Thoracic aorta (tissue), 2 donors: Measurements from ENCODE around the gene CREB3L1. TPM values are rescaled to one million over a fixed set of nuclear protein-coding genes. Genes with fewer than 3 reads are reported as not detected.

ENCODE experiments used
- ATAC-seq: fragments of 150-250 bp; one replicate; pipeline ENCODE4 v1.8.0; 2017; ENCODE audit warnings: low read depth; ENCODE audit not compliant: insufficient number of reproducible peaks, low FRiP score
- DNase-seq: peaks from one replicate; pipeline ENCODE4 v3.0.0-alpha.2; 2020; ENCODE audit warnings: low spot score
- H3K27ac ChIP-seq, 2 donors: fragments of 200-600 bp; sonication (generic); 1 replicate in 1 of 2; 2 replicates in 1 of 2; pipeline ENCODE4 v1.5.1; 2016; ENCODE audit warnings: mild to moderate bottlenecking in 2 of 2, moderate library complexity in 2 of 2
- H3K27me3 ChIP-seq: fragments of 200-600 bp; sonication (generic); replicated peaks from 2 replicates; pipeline ENCODE4 v1.6.0; 2016; ENCODE audit warnings: mild to moderate bottlenecking; ENCODE audit not compliant: insufficient read depth
- H3K36me3 ChIP-seq: fragments of 200-600 bp; sonication (generic); one replicate; pipeline ENCODE4 v1.5.1; 2016
- H3K4me1 ChIP-seq, 2 donors: fragments of 200-600 bp; sonication (generic); 1 replicate in 1 of 2; 2 replicates in 1 of 2; pipeline versions ENCODE4 v1.5.1 to v1.6.0; 2016; ENCODE audit warnings: low read depth in 2 of 2, mild to moderate bottlenecking in 1 of 2; ENCODE audit not compliant: control insufficient read depth in 1 of 2
- H3K4me3 ChIP-seq: fragments of 200-600 bp; sonication (generic); 2 replicates; pipeline ENCODE4 v1.5.1; 2016; ENCODE audit warnings: mild to moderate bottlenecking
- H3K9me3 ChIP-seq: fragments of 200-600 bp; sonication (generic); 2 replicates; pipeline ENCODE4 v1.5.1; 2016
- total RNA-seq, 2 donors: library from RNA; depleted of rRNA; stranded (reverse); fragments of >200 nt; gene quantifications; one replicate each; pipeline versions ENCODE4 v1.1.0 to v1.2.3, GENCODE V29; 2016
- TF ChIP-seq, protein P1 (sequence below): fragments of 200-600 bp; sonication (generic); IDR thresholded peaks from one replicate; pipeline ENCODE4 v1.5.1; 2019; ENCODE audit warnings: antibody characterized with exemption

CREB3L1 gene
- total RNA-seq, 2 donors from 2014 or later, result 3.0 to 7.6 TPM

DNA sequence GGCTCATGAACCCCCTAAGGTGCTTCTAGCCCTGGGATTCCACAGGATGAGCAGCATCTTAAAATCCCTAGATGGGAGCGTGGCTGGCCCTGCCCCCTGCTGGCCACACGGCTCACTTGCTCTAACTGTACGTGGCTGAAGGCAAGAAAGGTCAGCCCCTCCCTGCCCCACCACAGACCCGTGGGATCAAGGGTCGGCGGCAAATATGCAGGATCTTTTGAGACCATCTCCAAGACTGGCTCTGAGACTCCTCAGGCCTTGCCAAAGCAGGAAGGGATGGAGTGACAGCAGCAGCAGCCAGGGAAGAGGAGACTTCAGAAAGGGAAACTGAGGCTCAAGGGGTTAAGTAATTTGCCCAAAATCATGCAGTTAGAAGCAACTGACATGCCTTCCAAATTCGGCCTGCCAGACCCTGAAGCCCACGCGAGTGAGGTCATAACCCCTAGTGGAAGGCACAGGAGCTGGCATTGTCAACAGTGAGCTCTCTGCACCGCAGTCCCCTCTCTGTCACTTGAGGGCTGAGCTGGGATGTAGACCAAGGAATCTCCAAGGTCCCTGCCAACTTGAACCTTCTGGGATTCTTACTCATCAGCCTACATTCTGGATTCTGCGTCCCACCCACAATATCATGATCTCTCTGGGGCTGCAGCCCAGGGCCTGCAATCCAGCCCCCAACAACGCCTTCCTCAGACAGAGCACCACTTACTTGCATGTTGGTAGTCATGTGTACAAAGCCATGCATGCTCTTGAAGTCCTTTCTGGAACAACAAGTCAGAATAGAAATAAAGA, 31.4 kb downstream of the CREB3L1 start:
- H3K4me3 ChIP-seq, result no peak overlapping the region
- ATAC-seq, result peak; percentile 55
- TF ChIP-seq, protein P1, sequence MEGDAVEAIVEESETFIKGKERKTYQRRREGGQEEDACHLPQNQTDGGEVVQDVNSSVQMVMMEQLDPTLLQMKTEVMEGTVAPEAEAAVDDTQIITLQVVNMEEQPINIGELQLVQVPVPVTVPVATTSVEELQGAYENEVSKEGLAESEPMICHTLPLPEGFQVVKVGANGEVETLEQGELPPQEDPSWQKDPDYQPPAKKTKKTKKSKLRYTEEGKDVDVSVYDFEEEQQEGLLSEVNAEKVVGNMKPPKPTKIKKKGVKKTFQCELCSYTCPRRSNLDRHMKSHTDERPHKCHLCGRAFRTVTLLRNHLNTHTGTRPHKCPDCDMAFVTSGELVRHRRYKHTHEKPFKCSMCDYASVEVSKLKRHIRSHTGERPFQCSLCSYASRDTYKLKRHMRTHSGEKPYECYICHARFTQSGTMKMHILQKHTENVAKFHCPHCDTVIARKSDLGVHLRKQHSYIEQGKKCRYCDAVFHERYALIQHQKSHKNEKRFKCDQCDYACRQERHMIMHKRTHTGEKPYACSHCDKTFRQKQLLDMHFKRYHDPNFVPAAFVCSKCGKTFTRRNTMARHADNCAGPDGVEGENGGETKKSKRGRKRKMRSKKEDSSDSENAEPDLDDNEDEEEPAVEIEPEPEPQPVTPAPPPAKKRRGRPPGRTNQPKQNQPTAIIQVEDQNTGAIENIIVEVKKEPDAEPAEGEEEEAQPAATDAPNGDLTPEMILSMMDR, result peak; percentile 89

GRCh38 chr11:46309814-46310259, 32.4 kb downstream of the CREB3L1 start:
- H3K9me3 ChIP-seq, result no peaks in the 10 kb centered on the region
- H3K27ac ChIP-seq, result no peak overlapping the region
- TF ChIP-seq, protein P1, result no peak
- H3K27me3 ChIP-seq, result no peaks in the 10 kb centered on the region
- no peak overlapping the region for H3K4me3 ChIP-seq
- DNase-seq (no peak), ATAC-seq (no peak)
- H3K4me1 ChIP-seq, result no peaks in the 10 kb centered on the region
- no peaks in the 10 kb centered on the region for H3K36me3 ChIP-seq

More for the DNA sequence above, 31.4 kb downstream of the CREB3L1 start:
- Histone ChIP-seq H3K27ac (no peak overlapping the region), H3K4me1 (no peaks in the 10 kb centered on the region), H3K36me3 (no peaks in the 10 kb centered on the region), H3K9me3 (no peaks in the 10 kb centered on the region), H3K27me3 (no peaks in the 10 kb centered on the region)
- DNase-seq, result no peak

- H3K4me1 ChIP-seq, result no peaks in the 10 kb centered on the region
- peak; percentile 29 for DNase-seq
- H3K9me3 ChIP-seq, result no peaks in the 10 kb centered on the region
- H3K4me3 ChIP-seq, result no peak overlapping the region
- no peak for ATAC-seq
- TF ChIP-seq, protein P1, result peak; percentile 81
- no peaks in the 10 kb centered on the region for H3K27me3 ChIP-seq
- no peak overlapping the region for H3K27ac ChIP-seq
- no peaks in the 10 kb centered on the region for H3K36me3 ChIP-seq
Observed at GRCh38 chr11:46315033-46315738, 37.7 kb downstream of the CREB3L1 start.

GRCh38 chr11:46315783-46316563, 38.5 kb downstream of the CREB3L1 start:
- no peak overlapping the region for H3K4me3 ChIP-seq
- DNase-seq, result no peak
- no peaks in the 10 kb centered on the region for H3K27me3 ChIP-seq
- TF ChIP-seq, protein P1, result no peak
- no peaks in the 10 kb centered on the region for H3K4me1 ChIP-seq
- no peak for ATAC-seq
- no peaks in the 10 kb centered on the region for H3K9me3 ChIP-seq
- H3K27ac ChIP-seq, result no peak overlapping the region
- no peaks in the 10 kb centered on the region for H3K36me3 ChIP-seq

- Histone ChIP-seq H3K4me3 (no peak overlapping the region), H3K4me1 (no peaks in the 10 kb centered on the region), H3K36me3 (no peaks in the 10 kb centered on the region), H3K9me3 (no peaks in the 10 kb centered on the region), H3K27me3 (no peaks in the 10 kb centered on the region), H3K27ac (no peak overlapping the region)
- TF ChIP-seq, protein P1, result no peak
- ATAC-seq (no peak), DNase-seq (no peak)
Observed at GRCh38 chr11:46319074-46319453, 41.6 kb downstream of the CREB3L1 start.
